ENCODE measurements around the gene JHY. TPM values are rescaled to one million over a fixed set of nuclear protein-coding genes. Genes with fewer than 3 reads are reported as not detected.

Gene JHY
- total RNA-seq, 3 donors from 2014 or later (not counting 1 experiment from before 2014, with no cell fraction given): 0.88 to 1.5 (median 1.2) TPM

- peak; percentile 80 for TF ChIP-seq CTCF (IDR thresholded peaks at IDR 0.05)
- Histone ChIP-seq H3K9me3 (ENCODE audit: control insufficient read depth, insufficient read depth, low read length) (no peaks in the 10 kb centered on the region), H3K4me3 (ENCODE audit: low read length) (no peak overlapping the region)
Measured at GRCh38 chr11:122863704-122864326, 18.7 kb upstream of the JHY start.

GRCh38 chr11:122864386-122865115 lies 18.0 kb upstream of the JHY start:
- H3K4me3 ChIP-seq (ENCODE audit: low read length): no peak overlapping the region
- H3K27me3 ChIP-seq (ENCODE audit: control insufficient read depth, insufficient read depth, low read length): no peaks in the 10 kb centered on the region
- no peak for ATAC-seq
- no peaks in the 10 kb centered on the region for H3K9me3 ChIP-seq (ENCODE audit: control insufficient read depth, insufficient read depth, low read length)
- intact Hi-C loops (cut with micrococcal nuclease): loop anchor here (5.0 kb wide), 1 partner anchor 188 kb away; no protein-coding TSS in a partner anchor
- H3K4me1 ChIP-seq (ENCODE audit: control insufficient read depth, insufficient read depth, low read length): no peaks in the 10 kb centered on the region
- DNase-seq: no peak
- 62% methylated on average over 7 of the region's 7 CpGs for WGBS (ENCODE audit: insufficient coverage)
- Mint-ChIP-seq H3K4me1 (peaks cover 6 to 10% of the 10 kb centered on the region in 2 donors), H3K36me3 (peaks cover 9% of the 10 kb centered on the region), H3K27ac (peak overlapping the region in 1 of 2 donors; percentile 44), H3K27me3 (ENCODE audit: low read depth in 2 of 2) (no peaks in the 10 kb centered on the region), H3K4me3 (no peak overlapping the region), H3K9me3 (no peaks in the 10 kb centered on the region)
- TF ChIP-seq CTCF (IDR thresholded peaks at IDR 0.05): no peak
- H3K27ac ChIP-seq (ENCODE audit: low read length): no peak overlapping the region
- peaks cover 63% of the 10 kb centered on the region for H3K36me3 ChIP-seq (ENCODE audit: control insufficient read depth, insufficient read depth, low read length)

More at GRCh38 chr11:122863704-122864326, 18.7 kb upstream of the JHY start:
- H3K4me3 Mint-ChIP-seq: no peak overlapping the region
- peaks cover 0 to 5% of the 10 kb centered on the region in 2 donors for H3K4me1 Mint-ChIP-seq
- WGBS (ENCODE audit: insufficient coverage): 22% methylated on average over 3 of the region's 7 CpGs
- no peak overlapping the region for H3K27ac Mint-ChIP-seq
- no peaks in the 10 kb centered on the region for H3K27me3 Mint-ChIP-seq (ENCODE audit: low read depth in 2 of 2)
- DNase-seq (peak in 1 of 2 donors; percentile 65), ATAC-seq (no peak)
- H3K9me3 Mint-ChIP-seq: no peaks in the 10 kb centered on the region
- Histone ChIP-seq H3K27me3 (ENCODE audit: control insufficient read depth, insufficient read depth, low read length) (no peaks in the 10 kb centered on the region), H3K27ac (ENCODE audit: low read length) (no peak overlapping the region), H3K36me3 (ENCODE audit: control insufficient read depth, insufficient read depth, low read length) (peaks cover 57% of the 10 kb centered on the region), H3K4me1 (ENCODE audit: control insufficient read depth, insufficient read depth, low read length) (no peaks in the 10 kb centered on the region)
- H3K36me3 Mint-ChIP-seq: peaks cover 9% of the 10 kb centered on the region
- intact Hi-C loops (cut with micrococcal nuclease): loop anchor here (1.0 to 5.0 kb wide), 2 partner anchors 159 to 188 kb away; no protein-coding TSS in a partner anchor

- Histone ChIP-seq H3K4me1 (ENCODE audit: control insufficient read depth, insufficient read depth, low read length) (no peaks in the 10 kb centered on the region), H3K27me3 (ENCODE audit: control insufficient read depth, insufficient read depth, low read length) (no peaks in the 10 kb centered on the region), H3K36me3 (ENCODE audit: control insufficient read depth, insufficient read depth, low read length) (peaks cover 56% of the 10 kb centered on the region), H3K27ac (ENCODE audit: low read length) (no peak overlapping the region), H3K4me3 (ENCODE audit: low read length) (no peak overlapping the region), H3K9me3 (ENCODE audit: control insufficient read depth, insufficient read depth, low read length) (no peaks in the 10 kb centered on the region)
- H3K4me1 Mint-ChIP-seq: peaks cover 5 to 9% of the 10 kb centered on the region in 2 donors
- no peak overlapping the region for H3K27ac Mint-ChIP-seq
- H3K36me3 Mint-ChIP-seq: peaks cover 9% of the 10 kb centered on the region
- no peak overlapping the region for H3K4me3 Mint-ChIP-seq
- no peak for DNase-seq
- intact Hi-C loops (cut with micrococcal nuclease): no loop called here
- no peak for ATAC-seq
- no peaks in the 10 kb centered on the region for H3K9me3 Mint-ChIP-seq
- no peaks in the 10 kb centered on the region for H3K27me3 Mint-ChIP-seq (ENCODE audit: low read depth in 2 of 2)
- WGBS (ENCODE audit: insufficient coverage): 57% methylated on average over 4 of the region's 6 CpGs
- TF ChIP-seq CTCF (IDR thresholded peaks at IDR 0.05): no peak
Measured at GRCh38 chr11:122869622-122870021, 12.9 kb upstream of the JHY start.
